DMS 273 (cell line): ENCODE data around the gene RNF224.

Experiments used
- DNase-seq: peaks from one replicate; lab custom pipeline; 2025; ENCODE audit not compliant: unreplicated experiment; lab: John Stamatoyannopoulos, UW

The RNF224 gene

GRCh38 chr9:137270929-137271695 is 43.8 kb downstream of the RNF224 start:
- DNase-seq, result no peak

GRCh38 chr9:137271696-137272076 is 44.4 kb downstream of the RNF224 start:
- DNase-seq, result no peak

- no peak for DNase-seq
Observed at GRCh38 chr9:137272241-137273094, 45.2 kb downstream of the RNF224 start.

- no peak for DNase-seq
Observed at GRCh38 chr9:137273095-137273490, 45.8 kb downstream of the RNF224 start.

GRCh38 chr9:137273611-137274320 is 46.5 kb downstream of the RNF224 start:
- DNase-seq, result no peak

- no peak for DNase-seq
Observed at GRCh38 chr9:137275203-137275587, 47.9 kb downstream of the RNF224 start.

GRCh38 chr9:137275588-137276472 is 48.5 kb downstream of the RNF224 start:
- DNase-seq, result no peak

- DNase-seq, result peak; percentile 62
Observed at GRCh38 chr9:137276473-137277328, 49.4 kb downstream of the RNF224 start.

- no peak for DNase-seq
Observed at GRCh38 chr9:137277329-137278041, 50.2 kb downstream of the RNF224 start, which contains the start of gene TOR4A. Gene TOR4A (plus strand): TSS chr9:137277726. CDS start chr9:137278690, 964 bp downstream.

- DNase-seq, result no peak
Observed at GRCh38 chr9:137278061-137278701, 50.9 kb downstream of the RNF224 start.
